Hepatocyte (in vitro differentiated cells): ENCODE data around the gene HRK.

ENCODE experiments used
- CTCF ChIP-seq: fragments of 200-600 bp; sonication (generic); IDR thresholded peaks from 2 replicates; pipeline ENCODE4 v1.5.1; 2016; ENCODE audit warnings: antibody characterized with exemption, mild to moderate bottlenecking; ENCODE audit not compliant: poor library complexity
- EZH2 ChIP-seq: fragments of 200-600 bp; sonication (generic); IDR thresholded peaks from 2 replicates; pipeline ENCODE4 v1.6.1; 2016; ENCODE audit warnings: antibody characterized with exemption, mild to moderate bottlenecking, borderline replicate concordance

- TF ChIP-seq EZH2 (no peak), CTCF (no peak)
These were observed 4.2 kb upstream of the HRK start for GRCh38 chr12:116885491-116885890.
